Measurements from ENCODE around the gene DGKE.

The DGKE gene

DNA sequence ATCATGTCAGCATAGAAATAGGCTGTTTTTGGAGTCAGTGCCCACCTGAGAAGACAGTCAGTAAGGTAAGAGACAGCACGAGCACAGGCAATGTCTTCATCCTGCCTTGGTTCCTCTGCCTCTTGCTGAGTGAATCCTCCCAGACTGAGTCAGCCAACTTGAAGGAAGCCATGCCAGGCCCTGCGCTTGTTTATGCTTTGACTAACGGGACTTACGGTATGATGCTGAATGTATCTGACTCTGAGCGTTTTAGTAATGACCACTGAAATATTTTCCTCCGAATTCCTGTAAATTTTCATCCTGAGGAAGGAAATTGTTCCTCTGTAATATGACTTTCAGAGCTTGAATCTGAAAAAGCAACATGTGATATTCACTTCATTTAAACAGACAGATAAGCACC lies 18.2 kb upstream of the DGKE start:
- DNase-seq (ENCODE audit: low read depth), result peak; percentile 87

DNA sequence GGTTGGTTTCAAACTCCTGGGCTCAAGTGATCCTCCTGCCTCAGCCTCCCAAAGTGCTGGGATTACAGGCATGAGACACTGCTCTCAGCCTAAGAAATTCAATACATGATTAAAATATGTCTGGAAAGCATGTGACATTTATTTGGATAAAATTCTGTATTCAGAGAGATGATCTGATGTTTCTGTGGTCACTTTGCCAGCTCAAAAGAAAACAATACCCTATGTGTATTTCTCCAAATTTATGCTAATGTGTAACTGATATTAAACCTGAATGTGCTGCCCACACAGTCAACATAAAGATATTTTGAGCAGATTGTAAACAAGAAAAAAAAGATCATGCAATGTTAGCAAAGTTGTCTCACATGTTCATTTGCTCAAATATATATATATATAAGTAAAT lies 16.9 kb upstream of the DGKE start:
- DNase-seq (ENCODE audit: low read depth), result no peak

DNA sequence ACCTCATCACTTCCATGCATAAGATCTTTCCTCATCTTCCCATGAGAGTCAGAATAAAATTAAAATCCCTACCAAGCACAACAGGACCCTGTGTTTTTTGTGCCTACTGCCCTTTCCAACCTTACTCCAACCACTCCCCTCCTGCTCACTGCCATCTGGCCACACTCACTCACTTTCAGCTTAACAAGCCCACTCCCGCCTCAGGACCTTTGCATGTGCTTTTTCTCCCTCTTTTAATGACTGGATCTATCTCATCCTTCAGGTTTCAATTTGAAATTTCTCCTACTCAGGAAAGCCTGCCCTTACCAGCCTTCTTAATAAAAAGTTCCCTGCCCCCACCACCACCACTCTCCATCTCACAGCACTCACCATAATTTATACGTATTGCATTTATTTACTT lies 14.9 kb upstream of the DGKE start:
- no peak for DNase-seq (ENCODE audit: low read depth)

DNA sequence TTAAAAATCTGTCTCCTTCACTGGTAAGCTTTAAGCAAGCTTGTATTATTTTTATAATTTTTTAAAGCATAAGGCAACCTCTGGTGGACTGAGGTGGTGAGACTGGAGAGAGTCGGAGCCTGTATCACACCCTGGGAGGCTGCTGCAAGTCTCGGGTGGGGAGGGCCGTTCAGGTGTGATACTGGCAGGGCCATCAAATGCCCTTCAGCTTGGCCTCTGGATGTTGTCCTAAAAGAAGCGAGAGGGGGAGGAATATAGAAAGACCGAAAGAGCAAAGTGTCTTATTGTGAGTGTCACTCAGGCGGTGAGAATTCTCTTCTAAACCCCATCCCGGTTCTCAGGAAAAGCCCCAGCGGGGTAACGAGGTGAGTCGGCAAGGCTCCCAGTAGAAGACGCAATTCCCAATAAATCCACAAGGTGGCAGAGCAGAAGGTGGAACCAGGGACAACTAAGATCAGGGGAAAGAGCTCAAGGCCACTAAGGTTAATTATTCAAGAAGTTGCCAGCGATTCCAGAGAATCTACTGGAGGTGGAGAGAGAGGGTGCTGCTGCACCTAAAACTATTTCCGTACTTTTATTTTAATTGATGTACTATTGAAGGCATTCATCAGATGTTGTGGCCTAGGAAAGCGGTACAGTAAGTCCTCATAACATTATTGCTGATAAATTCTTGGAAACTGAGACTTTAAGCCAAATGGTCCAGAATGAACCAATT lies 14.4 kb upstream of the DGKE start:
- DNase-seq (ENCODE audit: low read depth), result peak; percentile 63

DNA sequence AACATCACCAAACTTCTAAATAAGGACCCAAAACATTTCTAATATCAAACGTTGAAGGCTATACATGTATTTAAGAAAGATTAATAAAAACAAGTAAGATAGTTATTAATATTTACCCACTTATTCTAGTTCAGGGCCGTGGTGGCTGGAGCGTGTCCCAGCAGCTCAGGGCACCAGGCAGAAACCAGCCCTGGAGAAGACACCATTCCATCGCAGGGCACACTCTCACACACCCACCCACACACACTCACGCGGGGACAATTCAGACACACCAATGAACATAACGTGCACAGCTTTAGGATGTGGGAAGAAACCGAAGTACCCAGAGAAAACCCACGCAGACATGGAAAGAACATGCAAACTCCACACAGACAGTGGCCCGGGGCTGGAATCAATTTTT lies 13.7 kb upstream of the DGKE start:
- no peak for DNase-seq (ENCODE audit: low read depth)

DNA sequence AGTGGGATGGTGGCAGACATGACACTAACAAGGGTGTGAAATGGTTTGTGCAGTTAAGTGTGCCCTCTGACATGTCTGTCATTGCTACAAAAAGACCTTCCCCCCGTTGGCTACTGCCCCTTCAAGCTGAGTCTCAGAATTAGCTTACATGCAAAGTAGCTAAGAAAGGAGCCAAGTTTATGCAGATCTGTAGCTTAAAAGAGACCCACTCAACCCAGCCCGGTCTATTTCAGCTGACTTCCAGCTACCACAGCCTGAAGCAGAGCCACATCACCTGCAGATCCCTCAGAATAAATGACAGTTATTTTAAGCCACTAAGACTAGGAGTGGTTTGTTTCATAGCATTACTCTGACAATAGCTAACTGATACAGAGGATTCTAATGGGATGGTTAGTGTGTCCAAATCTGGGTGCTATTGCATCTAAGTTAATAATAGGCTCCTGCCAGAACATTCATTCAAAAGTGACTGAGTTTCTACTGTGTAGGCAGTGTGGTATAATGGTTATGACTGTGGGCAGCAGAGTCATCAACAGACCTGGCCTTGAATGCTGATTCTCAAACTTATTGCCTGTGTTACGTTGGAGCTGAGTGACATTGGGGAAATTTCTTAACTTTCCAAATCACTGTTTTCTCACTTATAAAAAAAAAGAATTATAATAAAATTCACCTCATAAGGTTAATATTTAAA lies 12.0 kb upstream of the DGKE start:
- DNase-seq (ENCODE audit: low read depth), result no peak

DNA sequence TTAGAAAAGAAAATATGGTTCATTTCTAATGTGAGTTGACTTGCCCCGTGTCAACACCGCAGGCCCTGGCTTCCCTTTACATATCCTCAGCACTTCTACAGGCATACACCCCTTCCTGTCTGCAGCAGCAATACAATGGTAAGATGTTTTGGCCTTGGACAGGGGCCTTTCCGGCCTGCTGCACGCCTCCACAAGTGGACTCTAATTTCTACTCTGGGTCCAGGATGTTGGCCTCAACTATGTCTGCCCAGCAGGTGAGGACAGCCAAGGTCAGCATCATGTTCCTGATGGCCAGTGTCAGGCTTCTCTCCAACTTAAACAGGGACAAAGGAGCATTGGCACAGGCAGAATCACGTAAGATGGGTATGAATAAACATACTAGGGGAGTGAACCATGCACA lies 11.2 kb upstream of the DGKE start:
- DNase-seq (ENCODE audit: low read depth), result no peak

DNA sequence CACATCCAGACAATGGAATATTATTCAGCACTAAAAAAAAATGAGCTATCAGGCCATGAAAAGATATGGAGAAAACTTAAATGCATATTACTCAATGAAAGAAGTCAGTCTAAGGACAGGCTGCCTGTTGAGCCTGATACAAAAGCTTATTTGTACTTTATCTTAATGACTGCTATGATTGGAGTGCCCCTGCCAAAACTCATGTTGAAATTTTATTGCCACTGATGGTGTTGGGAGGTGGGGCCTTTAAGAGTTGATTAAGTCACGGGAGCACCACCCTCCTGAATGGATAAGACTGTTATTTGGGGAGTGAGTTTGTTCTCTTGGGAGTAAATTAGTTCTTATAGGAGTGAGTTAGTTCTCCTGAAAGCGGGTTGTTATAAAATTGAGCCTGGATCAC lies 10.1 kb upstream of the DGKE start:
- no peak for DNase-seq (ENCODE audit: low read depth)

DNA sequence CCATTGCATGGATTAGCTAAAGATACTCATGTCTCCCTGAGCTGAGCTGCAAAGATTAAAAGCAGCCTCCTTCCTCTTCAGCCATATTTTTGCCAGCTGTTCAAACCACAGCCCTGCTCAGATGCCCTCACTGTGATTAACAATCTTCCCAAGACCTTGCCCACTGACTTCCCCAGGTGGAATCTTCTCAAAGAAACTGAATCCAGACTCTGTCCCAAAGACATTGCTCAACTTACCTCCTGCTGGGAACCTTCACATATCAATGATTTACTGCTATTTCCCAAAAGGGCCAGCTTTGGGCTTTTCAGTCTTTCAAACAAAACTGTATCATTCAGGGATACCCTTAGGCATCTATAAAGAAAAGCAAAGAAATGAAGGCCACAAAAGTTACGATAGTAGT lies 9.4 kb upstream of the DGKE start:
- DNase-seq (ENCODE audit: low read depth), result no peak

DNA sequence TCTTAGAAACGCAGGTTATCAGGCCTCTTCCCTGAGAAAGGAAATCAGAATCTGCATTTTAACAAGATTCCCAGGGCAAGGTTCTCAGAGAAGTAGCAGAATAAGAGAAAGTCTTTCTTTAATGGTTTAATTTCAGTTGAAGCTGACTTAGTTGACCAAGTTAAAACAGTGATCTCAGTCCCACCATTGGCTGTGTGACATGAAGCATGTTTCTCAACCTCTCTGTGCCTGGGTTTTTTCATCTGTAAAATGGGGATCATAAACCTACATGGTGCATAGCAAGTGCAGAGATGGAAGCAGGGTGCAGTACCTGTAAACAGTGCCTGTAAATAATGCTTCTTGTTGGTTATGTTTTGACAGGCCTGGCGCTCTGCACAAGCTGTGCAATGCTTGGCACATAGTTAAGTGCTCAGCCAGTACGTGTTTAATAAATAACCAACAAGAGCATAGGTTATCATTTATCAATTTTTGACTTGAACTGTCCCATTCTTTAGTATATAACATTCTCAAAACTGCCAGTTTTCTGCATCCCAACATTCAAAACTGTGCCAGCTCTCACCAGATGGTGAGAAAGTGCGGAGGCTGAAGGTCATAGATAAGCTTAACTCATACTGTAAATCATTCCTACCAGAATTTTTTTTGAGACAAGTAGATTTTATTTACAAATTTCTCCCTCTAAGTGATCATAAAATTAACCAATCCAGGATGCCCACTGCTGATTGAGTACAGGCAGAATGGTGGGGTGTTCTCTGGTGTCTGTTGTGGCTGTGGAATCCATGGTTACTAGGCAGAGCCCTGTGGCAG lies 7.1 kb upstream of the DGKE start:
- no peak for DNase-seq (ENCODE audit: low read depth)

DNA sequence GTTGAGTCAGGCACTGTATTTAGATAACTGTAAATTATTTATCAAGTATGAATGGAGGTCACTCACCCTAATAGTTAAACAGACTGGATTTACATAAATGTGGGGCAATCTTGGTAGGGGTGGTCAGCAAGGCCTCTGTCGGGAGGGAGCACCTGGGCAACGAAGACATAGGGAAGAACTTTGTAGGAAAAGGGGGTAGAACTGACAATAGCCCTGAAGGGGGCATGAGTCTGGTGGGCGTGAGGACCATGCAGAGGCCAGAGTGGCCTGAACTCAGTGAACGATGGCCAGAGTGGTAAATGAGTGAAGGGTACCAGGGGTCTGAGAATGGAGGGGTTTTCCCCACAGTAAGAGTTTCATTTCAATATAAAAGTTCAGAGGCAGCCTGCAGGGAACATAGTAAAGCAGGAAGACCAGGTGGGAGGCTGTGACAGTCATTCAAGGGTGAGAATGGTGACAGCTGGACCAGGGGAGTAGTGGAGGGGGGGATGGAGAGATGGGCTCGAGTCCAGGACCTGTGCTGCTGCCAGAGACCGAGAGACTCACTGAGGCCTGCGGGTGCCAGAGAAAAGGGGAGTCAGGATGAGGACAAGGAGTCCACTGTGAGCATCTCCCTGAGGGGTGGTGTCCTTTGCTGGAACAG lies 3.1 kb upstream of the DGKE start:
- no peak for DNase-seq (ENCODE audit: low read depth)

DNA sequence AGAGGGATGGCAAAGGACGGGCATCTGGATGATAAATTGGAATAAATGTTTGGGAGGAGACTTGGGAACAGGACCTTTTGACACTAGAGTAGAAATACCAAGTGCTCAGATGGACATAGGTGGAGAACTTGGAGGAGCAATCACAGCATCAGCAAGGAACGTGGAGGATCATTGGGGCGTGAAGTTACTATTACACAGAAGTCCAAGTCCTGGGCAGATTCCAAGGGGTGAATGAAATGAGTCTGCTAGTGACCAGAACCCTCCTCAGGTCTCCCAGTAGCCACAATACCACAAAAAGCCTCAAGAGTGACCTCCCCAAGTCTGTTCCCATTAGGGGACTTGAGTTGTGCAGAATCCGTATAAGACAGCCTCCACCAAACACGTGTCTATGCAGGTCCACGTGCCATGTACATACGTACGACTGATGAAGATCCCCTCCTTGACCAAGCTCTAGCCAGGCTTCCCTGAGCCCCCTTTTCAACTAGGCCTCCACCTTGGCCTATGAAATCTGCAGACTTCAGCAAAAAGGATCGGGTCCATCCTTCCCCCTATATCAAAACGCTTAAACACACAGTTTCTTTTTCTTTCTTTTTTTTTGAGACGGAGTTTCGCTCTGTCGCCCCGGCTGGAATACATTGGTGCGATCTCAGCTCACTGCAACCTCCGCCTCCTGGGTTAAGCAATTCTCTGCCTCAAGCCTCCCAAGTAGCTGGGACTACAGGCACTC lies 2.4 kb upstream of the DGKE start:
- no peak for DNase-seq (ENCODE audit: low read depth)

DNA sequence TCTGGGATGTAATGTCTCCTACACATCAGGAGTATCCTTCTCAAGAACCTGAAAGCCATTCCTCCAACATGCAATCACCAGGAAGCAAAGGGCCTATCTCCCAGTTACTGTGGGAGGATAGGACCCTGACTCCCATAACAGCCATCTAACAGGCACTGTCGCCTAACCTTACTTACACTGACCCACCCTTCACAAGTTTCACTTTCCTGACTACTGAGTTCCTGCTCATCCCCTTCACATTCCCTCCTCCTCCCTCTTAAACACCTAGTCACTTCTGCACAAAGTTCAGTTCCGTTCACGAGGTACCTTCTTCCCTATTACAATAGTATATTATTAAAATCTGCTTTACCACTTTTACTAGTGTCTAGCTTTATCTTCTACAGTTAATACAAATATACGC lies 1.5 kb upstream of the DGKE start:
- DNase-seq (ENCODE audit: low read depth), result no peak

DNA sequence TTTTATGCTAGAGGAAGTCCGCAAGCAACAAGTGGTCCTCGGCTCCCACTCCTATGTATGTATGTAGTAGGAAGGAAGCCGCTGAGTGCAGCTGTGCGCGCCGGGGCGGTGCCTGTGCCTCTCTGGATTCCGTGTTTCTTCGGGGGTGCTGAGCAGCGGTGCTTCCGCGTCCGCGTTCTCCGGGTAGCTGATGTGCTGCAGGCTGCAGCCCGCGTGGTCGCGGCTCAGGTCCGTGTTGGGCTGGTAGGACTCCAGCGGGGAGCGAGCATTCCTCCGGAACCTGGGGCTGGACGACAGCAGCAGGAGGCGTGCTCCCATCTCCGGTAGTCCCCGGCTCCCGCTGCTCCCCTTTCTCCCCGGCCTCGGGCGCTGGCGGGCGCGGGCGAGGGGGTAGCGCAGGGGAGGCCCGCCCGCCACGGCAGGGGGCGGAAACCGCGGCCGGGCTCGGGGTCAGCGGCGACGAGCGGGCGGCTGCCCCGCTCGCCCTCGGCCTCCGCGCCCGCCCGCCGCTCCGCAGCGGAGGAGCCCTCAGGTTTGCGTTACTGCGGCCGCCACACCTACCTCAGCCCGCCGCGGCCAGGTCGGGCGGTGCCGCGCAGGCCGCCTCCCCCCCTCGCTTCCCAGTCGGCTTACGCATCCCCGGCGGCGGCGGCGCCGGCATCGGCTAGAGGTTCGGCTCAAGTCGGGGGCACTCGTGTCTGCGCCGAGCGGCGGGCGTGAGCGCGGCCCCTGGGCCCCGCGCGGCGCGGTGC lies 718 bp upstream of the DGKE start:
- DNase-seq (ENCODE audit: low read depth), result peak; percentile 87

DNA sequence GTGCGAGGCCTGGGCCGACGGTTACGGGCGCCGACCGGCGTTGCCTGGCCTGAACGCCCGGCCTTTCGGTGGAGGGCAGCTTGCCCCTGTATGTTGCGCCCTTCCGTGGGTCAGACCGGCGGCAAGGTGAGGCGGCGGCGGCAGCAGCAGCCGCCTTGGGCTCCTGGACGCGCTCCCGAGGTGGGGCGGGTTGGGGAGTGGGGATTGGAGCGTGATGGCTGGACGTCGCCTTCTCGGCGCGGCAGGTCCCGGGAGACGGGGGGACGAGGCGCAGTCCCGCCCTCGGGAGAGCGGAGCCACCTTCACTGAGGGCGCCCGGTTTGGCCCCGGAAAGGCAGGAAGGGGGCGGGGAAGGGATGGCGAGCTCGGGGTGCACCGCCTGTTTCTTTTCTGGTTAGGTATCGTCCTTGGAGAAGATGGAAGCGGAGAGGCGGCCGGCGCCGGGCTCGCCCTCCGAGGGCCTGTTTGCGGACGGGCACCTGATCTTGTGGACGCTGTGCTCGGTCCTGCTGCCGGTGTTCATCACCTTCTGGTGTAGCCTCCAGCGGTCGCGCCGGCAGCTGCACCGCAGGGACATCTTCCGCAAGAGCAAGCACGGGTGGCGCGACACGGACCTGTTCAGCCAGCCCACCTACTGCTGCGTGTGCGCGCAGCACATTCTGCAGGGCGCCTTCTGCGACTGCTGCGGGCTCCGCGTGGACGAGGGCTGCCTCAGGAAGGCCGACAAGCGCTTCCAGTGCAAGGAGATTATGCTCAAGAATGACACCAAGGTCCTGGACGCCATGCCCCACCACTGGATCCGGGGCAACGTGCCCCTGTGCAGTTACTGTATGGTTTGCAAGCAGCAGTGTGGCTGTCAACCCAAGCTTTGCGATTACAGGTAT lies 671 bp downstream of the DGKE start:
- DNase-seq (ENCODE audit: low read depth), result peak; percentile 23

DNA sequence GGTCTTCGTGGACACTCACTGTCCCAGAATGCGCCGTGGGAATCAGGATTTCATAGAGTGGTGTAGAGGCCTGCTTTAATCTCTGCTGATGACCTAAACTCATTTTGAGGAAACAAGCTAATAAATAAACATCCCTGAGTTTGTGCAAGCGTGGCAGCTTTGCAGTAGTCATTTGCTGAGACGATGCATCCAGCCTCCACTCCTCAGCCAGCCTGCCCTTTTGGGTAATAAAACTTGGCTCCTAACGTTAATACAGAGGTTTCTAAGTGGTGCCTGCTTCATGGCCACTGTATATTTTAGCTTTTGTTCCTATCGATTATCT lies 1.3 kb downstream of the DGKE start:
- DNase-seq (ENCODE audit: low read depth), result peak; percentile 12

DNA sequence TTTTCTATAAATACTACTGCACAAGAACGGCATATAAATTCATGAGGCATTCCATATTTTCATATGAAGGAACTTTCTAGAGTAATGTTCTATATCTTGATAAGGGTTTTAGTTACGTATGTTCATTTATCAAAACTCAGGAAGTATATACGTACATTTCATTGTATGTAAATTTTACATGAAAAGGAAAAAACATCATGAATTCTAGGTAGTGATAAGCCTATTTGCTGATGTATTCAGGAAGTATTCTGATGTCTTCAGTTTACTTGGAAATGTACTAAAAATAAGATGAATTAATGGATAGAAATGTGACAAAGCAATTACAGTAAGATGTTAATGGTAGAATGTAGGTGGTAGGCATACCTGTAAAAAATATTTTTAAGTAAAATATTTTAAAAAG lies 4.7 kb downstream of the DGKE start:
- DNase-seq (ENCODE audit: low read depth), result no peak

DNA sequence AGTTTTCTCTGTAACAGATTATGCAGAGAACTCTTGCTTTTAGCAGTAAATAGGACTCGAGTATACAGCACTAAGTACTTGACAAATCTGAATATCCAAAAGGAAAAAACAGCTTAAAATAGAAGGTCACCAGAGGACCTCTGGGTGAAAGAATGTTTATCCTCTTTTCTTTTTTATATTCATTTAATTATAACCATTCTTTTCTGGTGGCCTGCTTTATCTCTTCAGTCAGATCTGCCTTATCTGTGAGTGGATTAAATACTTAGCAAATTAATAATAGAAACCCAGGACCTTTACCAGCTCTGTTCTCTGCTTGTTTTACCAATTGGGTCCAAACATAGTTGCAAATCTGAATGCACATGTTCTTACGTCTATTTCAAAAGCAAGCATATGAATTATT lies 8.6 kb downstream of the DGKE start:
- DNase-seq (ENCODE audit: low read depth), result no peak

DNA sequence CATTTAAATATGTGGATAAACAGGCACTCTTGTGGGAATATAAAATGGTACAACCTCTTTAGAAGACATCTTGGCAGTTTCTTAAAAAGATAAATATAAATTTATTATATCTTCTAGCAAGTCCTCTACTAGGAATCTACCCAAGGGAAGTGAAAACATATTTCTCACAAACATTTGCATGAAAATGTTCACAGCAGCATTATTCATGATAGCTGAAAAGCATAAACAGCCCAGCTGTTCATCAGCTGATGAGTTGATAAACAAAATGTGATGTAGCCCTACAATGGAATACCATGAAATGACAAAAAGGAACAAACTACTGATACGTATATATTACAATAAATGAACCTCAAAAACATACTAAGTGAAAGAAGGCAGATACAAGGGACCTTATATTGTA lies 12.0 kb downstream of the DGKE start:
- no peak for DNase-seq (ENCODE audit: low read depth)

DNA sequence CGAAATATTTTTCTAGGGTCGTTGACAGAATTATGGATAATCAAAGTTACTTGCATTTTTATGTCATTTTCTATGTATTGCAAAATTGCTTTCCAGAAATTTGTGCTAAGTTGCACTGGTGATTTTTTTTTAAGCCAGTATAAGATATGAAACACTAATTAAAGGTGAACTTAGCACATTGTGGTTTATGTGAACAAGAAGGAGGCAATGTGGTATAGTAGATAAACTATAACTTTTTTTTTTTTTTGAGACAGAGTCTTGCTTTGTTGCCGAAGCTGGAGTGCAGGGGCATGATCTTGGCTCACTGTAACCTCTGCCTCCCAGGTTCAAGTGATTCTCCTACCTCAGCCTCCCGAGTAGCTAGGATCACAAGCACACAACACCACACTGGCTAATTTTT lies 13.2 kb downstream of the DGKE start:
- DNase-seq (ENCODE audit: low read depth), result no peak

Measured in iris pigment epithelial cell (primary cell).